Thyroid gland (tissue), 4 donors: ENCODE results near the gene TSPAN5.

Source experiments
- POLR2A ChIP-seq, 2 donors: fragments of 450-650 bp; IDR thresholded peaks; one replicate each; pipeline ENCODE4 v1.6.1; 2017; ENCODE audit warnings: antibody characterized with exemption in 2 of 2, mild to moderate bottlenecking in 2 of 2, moderate library complexity in 1 of 2
- TF ChIP-seq, protein P1 (sequence below), 6 experiments: fragments of 200-600 bp in 3 of 6; fragments of 450-650 bp in 3 of 6; sonication (generic) in 3 of 6; IDR thresholded peaks; one replicate each; pipeline ENCODE4 v1.5.1; 2016 to 2019; ENCODE audit warnings: antibody characterized with exemption in 6 of 6, mild to moderate bottlenecking in 2 of 6, inconsistent platforms in 1 of 6, moderate library complexity in 1 of 6

DNA sequence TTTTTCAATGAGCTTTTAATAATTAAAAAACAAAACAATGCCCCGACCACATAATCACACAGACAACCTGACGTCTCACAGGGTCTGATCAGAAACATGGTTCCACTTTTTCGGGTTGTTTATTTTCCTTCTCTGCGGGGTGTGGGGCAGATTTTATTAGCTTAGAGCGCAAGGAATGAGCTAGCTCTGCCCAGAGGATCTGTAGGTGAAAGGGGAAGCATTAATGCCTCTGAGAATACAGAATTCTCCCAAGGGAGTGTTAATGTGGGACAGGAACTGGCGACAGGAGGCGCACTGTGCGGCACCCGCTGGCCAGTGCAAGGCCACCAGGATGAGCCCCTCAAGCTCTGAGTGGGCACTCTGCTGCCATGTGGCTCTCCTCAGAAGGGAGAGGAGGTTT, 181.5 kb downstream of the TSPAN5 start:
- TF ChIP-seq, protein P1, sequence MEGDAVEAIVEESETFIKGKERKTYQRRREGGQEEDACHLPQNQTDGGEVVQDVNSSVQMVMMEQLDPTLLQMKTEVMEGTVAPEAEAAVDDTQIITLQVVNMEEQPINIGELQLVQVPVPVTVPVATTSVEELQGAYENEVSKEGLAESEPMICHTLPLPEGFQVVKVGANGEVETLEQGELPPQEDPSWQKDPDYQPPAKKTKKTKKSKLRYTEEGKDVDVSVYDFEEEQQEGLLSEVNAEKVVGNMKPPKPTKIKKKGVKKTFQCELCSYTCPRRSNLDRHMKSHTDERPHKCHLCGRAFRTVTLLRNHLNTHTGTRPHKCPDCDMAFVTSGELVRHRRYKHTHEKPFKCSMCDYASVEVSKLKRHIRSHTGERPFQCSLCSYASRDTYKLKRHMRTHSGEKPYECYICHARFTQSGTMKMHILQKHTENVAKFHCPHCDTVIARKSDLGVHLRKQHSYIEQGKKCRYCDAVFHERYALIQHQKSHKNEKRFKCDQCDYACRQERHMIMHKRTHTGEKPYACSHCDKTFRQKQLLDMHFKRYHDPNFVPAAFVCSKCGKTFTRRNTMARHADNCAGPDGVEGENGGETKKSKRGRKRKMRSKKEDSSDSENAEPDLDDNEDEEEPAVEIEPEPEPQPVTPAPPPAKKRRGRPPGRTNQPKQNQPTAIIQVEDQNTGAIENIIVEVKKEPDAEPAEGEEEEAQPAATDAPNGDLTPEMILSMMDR (IDR thresholded peaks at IDR 0.05): no peak
- no peak for TF ChIP-seq POLR2A (IDR thresholded peaks at IDR 0.05)
